Effector memory CD4-positive, alpha-beta T cell (primary cell): ENCODE data around the gene ACAA1.
"Not testable (repeated sequence)": the region's sequence is repeated elsewhere in the genome, so short reads cannot be mapped to it uniquely, and the experiment has no call there.

Experiments used
- DNase-seq, 3 donors: peaks; one replicate each; pipeline ENCODE4 v3.0.0-alpha.2; 2020
- H3K27ac ChIP-seq: 2 replicates; pipeline ENCODE4 v1.7.0; 2013; ENCODE audit warnings: mild to moderate bottlenecking, low read length, moderate library complexity; ENCODE audit not compliant: insufficient read depth, poor library complexity, severe bottlenecking
- H3K27me3 ChIP-seq: replicated peaks from 2 replicates; pipeline ENCODE4 v1.7.0; 2013; ENCODE audit warnings: mild to moderate bottlenecking, low read length; ENCODE audit not compliant: insufficient read depth, control insufficient read depth, poor library complexity, severe bottlenecking
- H3K36me3 ChIP-seq: 2 replicates; pipeline ENCODE4 v1.7.0; 2013; ENCODE audit warnings: mild to moderate bottlenecking, low read length, moderate library complexity; ENCODE audit not compliant: control insufficient read depth, insufficient read depth
- H3K4me1 ChIP-seq: 2 replicates; pipeline ENCODE4 v1.7.0; 2013; ENCODE audit warnings: low read length, mild to moderate bottlenecking; ENCODE audit not compliant: control insufficient read depth, insufficient read depth, poor library complexity, severe bottlenecking
- H3K4me3 ChIP-seq: 2 replicates; pipeline ENCODE4 v1.7.0; 2013; ENCODE audit warnings: low read length, low read depth, mild to moderate bottlenecking; ENCODE audit not compliant: insufficient read depth, poor library complexity, severe bottlenecking
- H3K9me3 ChIP-seq: 2 replicates; pipeline ENCODE4 v1.7.0; 2013; ENCODE audit warnings: mild to moderate bottlenecking, low read length, moderate library complexity; ENCODE audit not compliant: control insufficient read depth

ACAA1 gene

GRCh38 chr3:38082296-38082695 lies 54.6 kb downstream of the ACAA1 start:
- DNase-seq, H3K27ac ChIP-seq, H3K9me3 ChIP-seq, H3K4me3 ChIP-seq, H3K4me1 ChIP-seq, H3K27me3 ChIP-seq, H3K36me3 ChIP-seq: not testable (repeated sequence)

- H3K4me3 ChIP-seq, H3K27ac ChIP-seq, DNase-seq, H3K27me3 ChIP-seq, H3K9me3 ChIP-seq, H3K4me1 ChIP-seq, H3K36me3 ChIP-seq: not testable (repeated sequence)
Measured at GRCh38 chr3:38077073-38077472, 59.9 kb downstream of the ACAA1 start.
